ENCODE measurements around the gene M6PR.

GRCh38 chr12:8950221-8950527 lies 729 bp upstream of the M6PR start:
- TF ChIP-seq YY1 (IDR thresholded peaks at IDR 0.05; ENCODE audit: insufficient read depth, insufficient read length) (no peak), ZNF274 (IDR thresholded peaks at IDR 0.05; ENCODE audit: low read depth, low read length) (no peak)

Data from NT2/D1 (cell line).